GM19025 (cell line): ENCODE measurements around the gene ADAM10.

Experiments used
- ATAC-seq: cut with Tn5 transposase; IDR thresholded peaks from one replicate; pipeline ENCODE4 v1.9.1; 2021; ENCODE audit warnings: mild to moderate bottlenecking, low read depth, moderate library complexity; ENCODE audit not compliant: unreplicated experiment

Gene ADAM10

GRCh38 chr15:58724466-58724865 is 25.0 kb downstream of the ADAM10 start:
- peak; percentile 87 for ATAC-seq

- no peak for ATAC-seq
Observed at GRCh38 chr15:58717357-58717756, 32.1 kb downstream of the ADAM10 start.

DNA sequence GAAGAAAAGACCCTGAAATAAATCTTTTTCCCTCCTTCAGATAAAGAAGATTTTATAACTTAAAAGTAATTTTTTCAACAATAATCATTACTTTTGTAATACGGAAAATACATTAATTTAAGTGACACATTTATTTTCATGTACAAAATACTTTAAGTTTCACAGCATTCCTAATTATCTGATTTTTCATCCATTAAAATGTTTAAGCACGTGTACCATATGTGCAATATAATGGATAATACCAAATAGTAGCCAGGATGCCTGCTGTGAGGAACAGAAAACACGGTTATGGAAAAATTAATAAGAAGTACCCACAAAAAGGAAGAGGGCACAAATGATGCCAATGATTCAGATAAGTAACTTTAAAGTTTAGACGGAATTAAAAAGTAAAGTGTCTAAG is 33.5 kb downstream of the ADAM10 start:
- ATAC-seq, result no peak

GRCh38 chr15:58715266-58715917 is 34.1 kb downstream of the ADAM10 start:
- ATAC-seq, result no peak

DNA sequence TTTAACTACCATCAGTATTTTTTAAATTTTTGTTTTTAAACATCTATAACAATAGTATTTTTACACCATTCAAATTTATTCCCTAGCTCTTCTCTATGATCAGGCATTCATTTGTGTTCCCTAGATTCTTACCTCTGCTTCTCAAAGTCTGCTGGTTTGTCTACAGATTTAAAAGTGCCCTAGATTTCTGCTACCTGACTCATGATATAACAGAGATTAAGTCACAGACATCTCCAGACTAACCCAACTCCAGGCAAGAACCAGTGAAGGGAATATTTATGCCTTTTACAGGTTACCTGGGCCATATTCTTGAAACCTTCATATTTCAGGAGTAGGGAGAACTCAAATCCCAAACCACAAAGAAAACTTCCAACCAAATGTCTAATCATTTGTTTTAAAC is 38.8 kb downstream of the ADAM10 start:
- ATAC-seq, result no peak

DNA sequence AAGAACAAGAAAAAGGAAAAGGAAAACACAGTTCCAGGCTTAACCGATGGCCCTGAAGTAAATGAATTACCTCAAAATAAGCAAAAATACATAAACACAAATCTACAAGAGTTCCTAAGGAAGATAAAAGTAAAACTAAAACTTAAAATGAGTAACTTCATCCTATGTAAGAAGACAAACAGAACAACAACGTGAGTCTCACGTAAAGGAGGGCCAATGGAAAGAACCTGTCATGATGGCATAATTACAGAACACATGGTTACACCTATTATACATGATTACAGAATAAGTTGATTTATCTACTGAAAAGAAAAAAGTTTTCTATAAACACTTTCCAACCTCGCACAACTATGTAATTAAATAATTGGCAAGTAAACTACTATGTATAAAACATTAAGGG is 42.1 kb downstream of the ADAM10 start:
- no peak for ATAC-seq

- ATAC-seq, result no peak
Observed at GRCh38 chr15:58705105-58705504, 44.4 kb downstream of the ADAM10 start.

DNA sequence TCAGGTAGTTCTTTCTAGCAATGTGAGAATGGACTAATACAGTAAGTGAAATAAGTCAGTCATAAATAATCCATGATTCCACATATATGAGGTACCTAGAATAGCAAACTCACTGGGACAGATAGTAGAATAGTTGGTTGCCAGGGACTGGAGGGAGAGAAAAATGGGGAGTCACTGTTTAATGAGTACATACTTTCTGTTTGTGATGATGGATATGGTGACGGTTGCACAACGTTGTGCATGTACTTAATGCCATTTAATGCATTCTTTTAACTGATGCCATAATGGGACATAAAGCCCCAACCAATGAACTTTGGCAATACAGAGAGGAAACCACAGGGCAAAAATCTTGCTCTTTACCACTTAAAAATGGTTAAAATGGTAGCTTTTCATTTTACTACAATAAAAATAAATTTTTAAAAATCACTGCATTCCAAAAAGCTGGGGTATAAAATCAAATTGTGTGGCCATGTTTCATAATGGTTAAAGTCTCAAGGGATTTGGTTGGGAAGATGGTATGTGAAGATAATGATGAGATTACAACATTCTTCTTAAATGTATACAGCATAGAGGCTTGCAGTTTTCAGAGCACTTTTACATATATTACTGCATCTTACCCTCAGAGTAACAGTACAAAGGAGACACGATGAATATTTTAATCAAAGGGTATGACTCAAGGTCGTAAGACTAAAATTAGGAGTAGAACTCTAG is 45.2 kb downstream of the ADAM10 start:
- no peak for ATAC-seq

- no peak for ATAC-seq
Observed at GRCh38 chr15:58703610-58704009, 45.9 kb downstream of the ADAM10 start.

GRCh38 chr15:58702233-58702632 is 47.3 kb downstream of the ADAM10 start:
- no peak for ATAC-seq

DNA sequence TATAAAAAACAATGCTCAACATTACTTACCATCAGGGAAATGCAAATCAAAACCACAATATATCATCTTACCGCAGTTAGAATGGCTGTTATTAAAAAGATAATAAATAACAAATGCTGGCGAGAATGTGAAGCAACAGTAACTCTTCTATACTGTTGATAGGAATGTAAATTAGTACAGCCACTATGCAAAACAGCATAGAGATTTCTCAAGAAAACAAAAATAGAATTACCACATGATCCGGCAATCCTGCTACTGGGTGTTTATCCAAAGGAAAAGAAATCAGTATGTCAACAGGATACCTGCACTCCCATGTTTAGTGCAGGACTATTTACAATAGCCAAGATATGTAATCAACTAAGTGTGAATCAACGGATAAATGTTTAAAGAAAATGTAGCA is 48.1 kb downstream of the ADAM10 start:
- ATAC-seq, result no peak

DNA sequence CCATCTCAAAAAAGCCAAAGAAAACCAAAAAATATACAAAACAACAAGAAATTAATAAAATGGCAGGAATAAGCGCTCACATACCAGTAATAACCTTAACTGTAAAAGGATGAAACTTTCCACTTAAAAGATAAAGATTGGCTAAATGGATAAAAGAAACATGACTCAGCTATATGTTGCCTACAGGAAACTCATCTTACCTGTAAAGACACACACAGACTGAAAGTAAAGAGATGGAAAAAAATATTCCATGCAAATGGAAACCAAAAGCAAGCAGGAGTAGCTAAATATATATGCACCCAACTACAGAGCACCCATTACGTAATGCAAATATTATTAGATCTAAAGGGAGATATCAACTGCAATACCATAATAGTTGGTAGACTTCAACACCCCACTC is 49.7 kb downstream of the ADAM10 start:
- ATAC-seq, result no peak

DNA sequence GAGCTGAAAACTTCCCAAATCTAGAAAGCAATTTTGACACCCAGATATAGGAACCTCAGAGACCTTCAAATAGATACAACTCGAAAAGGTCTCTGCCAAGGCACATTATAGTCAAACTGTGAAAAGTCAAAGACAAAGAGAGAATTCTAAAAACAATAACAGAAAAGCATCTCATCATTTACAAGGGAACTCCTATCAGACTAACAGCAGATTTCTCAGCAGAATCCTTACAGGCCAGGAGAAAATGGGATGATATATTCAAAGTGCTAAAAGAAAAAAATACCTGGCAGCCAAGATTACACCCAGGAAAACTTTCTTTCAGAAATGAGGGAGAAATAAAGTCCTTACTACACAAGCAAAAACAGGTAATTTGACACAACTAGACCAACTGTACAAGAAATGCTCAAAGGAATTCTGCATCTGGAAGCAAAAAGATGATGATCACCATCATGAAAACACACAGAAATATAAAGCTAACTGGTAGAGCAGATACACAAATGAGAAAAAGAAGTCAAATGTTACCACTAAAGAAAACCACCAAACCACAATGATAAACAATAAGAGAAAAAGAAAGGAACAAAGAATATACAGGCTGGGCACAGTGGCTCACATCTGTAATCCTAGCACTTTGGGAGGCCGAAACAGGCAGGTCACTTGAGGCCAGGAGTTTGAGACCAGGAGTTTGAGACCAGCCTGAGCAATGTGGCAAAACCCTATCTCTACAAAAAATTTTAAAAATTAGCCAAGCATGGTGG is 50.4 kb downstream of the ADAM10 start:
- ATAC-seq, result no peak

DNA sequence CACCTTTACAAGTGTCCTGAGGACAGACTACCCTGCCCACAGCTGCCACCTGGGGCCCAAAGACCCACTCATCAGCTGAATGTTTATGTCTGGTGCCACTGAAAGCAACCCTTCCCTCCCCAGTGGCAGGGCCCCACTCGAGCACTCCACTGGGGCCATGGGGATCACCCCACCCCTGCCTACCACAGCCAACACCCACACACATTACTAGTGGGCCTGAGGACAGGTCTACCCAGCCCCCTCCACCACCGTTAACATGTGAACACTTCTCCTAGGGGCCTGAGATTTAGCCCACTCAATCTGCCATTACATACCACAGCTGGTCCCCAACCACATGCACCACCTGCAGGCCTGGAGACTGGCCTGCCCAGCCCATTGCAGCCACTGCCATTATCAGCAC is 52.3 kb downstream of the ADAM10 start:
- no peak for ATAC-seq

DNA sequence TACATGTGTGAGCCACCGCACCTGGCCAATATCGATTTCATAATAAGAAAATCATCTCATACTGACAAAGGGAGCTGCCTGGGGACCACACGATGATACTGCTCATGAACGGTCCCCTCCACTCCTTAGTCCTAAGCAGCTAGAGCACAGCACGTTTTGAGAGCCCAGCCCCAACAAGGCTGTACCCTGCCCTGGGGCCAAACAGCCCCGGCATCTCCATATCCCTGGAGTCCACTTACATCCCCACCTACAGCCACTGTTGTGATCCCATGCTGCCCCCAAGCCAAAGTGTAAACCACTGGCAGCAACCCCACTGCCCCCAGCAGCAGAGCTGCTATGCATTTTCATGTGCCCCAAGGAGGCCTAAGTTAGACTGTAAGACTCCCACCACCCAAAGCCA is 52.8 kb downstream of the ADAM10 start:
- ATAC-seq, result no peak

DNA sequence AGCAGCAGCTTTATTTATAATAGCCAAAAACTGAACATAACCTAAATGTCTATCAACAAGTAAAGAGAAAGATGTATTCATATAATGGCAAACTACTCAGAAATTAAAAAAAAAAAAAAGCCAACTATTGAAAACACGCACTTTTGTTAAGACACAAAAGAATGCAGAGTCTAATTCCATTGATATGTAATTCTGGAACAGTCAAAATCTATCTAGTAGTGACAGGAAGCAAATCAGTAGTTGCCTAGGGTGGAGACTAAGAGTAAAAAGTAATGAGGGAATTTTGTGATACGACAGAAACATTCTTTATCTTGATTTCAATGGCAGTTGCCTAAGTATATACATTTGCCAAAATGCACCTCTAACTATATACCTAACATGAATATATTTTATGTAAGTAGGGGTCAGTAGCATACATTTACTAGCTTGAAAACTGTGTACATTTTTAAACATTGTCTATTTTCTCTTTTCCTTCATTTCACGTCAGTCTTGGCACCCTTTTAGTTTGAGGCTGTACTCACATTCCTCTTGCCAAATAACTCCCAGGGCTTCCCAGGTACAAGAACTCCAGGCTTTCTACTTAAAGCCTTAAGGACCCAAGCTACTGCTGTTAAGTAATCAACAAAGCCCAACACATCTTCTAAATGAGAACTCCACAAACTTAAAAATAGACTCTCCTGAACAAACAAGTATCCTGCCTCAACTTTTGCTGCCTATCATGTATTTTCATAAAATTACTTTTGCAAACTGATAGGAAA is 54.7 kb downstream of the ADAM10 start:
- ATAC-seq, result no peak

GRCh38 chr15:58690703-58691102 is 58.8 kb downstream of the ADAM10 start:
- ATAC-seq, result no peak

DNA sequence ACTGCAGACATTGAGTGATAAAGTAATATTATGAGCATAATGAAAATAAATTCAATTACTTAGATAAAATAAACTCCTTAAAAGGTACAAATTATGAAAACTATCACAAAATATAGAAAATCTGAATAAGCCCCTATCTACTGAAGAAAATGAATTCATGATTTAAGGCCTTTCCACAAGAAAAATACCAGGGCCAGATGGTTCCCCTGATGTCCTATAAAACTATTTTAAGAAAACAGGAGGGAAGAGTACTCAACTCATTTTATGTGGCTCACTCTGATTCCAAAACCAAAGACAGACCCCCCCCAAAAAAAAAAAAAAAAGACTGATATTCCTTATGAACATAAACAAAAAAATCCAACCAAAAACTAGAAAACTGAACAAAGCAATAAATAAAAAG is 59.9 kb downstream of the ADAM10 start:
- ATAC-seq, result no peak

DNA sequence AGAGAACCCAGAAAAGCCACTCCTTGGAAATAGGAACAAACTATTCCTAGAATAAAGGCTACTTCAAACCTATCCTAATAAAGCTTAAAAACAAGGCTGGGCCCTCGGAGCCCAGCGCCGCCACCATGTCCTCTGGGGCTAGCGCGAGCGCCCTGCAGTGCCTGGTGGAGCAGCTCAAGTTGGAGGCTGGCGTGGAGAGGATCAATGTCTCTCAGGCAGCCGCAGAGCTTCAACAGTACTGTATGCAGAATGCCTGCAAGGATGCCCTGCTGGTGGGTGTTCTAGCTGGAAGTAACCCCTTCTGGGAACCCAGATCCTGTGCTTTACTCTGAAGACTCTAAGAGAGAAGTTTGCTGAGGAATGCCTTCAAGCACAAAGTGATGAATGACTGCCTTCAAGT is 63.2 kb downstream of the ADAM10 start:
- no peak for ATAC-seq

DNA sequence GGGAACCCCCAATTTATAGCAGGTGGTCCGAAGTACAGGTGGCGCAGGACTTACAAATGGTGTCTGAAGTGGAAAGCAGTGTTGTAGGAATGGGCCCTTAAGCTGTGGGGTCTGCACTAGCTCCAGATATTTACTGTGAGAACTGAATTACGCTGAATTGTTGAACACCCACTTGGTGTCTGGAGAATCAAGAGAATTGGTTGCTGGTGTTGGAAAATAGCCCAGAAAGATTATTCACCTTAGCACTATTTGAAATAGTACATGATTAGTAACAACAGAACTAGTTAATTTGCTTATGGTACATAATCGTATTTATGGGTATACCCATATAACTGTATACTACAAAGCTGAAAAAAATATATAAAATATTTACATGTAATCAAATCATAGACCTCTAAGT is 64.8 kb downstream of the ADAM10 start:
- ATAC-seq, result no peak
